K562 (cell line): ENCODE results near the gene MMP26. TPM values are rescaled to one million over a fixed set of nuclear protein-coding genes. Genes with fewer than 3 reads are reported as not detected.

Source experiments
- ATAC-seq: fragments of 200-7000 bp; cut with Tn5 transposase; 3 replicates; pipeline ENCODE4 v1.9.1; 2020; ENCODE audit warnings: moderate library complexity
- BruUV-seq: library from RNA; stranded (reverse); fragments of 400-500 nt; replicated peaks from 2 replicates; lab custom pipeline; 2021; lab: Mats Ljungman, UMichigan
- CTCF ChIA-PET: fragments of 300-600 bp; formaldehyde crosslinking; extraction: SDS; loops from one replicate; lab custom pipeline; 2021; ENCODE audit warnings: low intra/inter-chr PET ratio; lab: Yijun Ruan, JAX
- POLR2A ChIA-PET: fragments of 300-600, 350-650 bp; sonication (Branson Sonifier 250); formaldehyde crosslinking; extraction: SDS; loops from one replicate; lab custom pipeline; 2021; ENCODE audit warnings: antibody characterized with exemption, inconsistent platforms; lab: Yijun Ruan, JAX
- DNase-seq, 4 experiments: peaks; one replicate each; pipeline versions ENCODE4 v3.0.0 to v3.0.0-alpha.2; 2011 to 2018; ENCODE audit warnings: low spot score in 3 of 4, mixed read lengths in 3 of 4; ENCODE audit errors: extremely low read depth in 1 of 4
- FAIRE-seq: peaks from 2 replicates; lab custom pipeline; 2011; peaks lifted over from hg19 to GRCh38; lab: Jason Lieb, UNC
- H2AFZ ChIP-seq: 2 replicates; pipeline ENCODE4 v1.6.0; 2011; ENCODE audit warnings: low read depth, low read length, control low read depth, inconsistent platforms
- H3K27ac ChIP-seq: fragments of 200-600 bp; 3 replicates; pipeline ENCODE4 v1.8.0; 2011; ENCODE audit warnings: low read depth, mild to moderate bottlenecking, control low read depth, inconsistent platforms, low read length, moderate library complexity, mixed read lengths; ENCODE audit errors: extremely low read depth
- H3K27me3 ChIP-seq, 2 experiments: fragments of 300-600 bp in 1 of 2; 2 replicates in 1 of 2; 3 replicates in 1 of 2; pipeline versions ENCODE4 v1.6.0 to v1.8.0; 2011; ENCODE audit warnings: inconsistent platforms in 2 of 2, low read length in 2 of 2, mild to moderate bottlenecking in 1 of 2, mixed read lengths in 1 of 2, moderate library complexity in 1 of 2; ENCODE audit not compliant: control insufficient read depth in 2 of 2, insufficient read depth in 2 of 2
- H3K36me3 ChIP-seq: fragments of 300-600 bp; 3 replicates; pipeline ENCODE4 v1.8.0; 2011; ENCODE audit warnings: mild to moderate bottlenecking, low read length, inconsistent platforms; ENCODE audit not compliant: control insufficient read depth, insufficient read depth
- H3K4me1 ChIP-seq, 2 experiments: fragments of 200-600 bp in 1 of 2; replicated peaks in 1 of 2; 2 replicates in 1 of 2; 3 replicates in 1 of 2; pipeline versions ENCODE4 v1.5.1 to v1.8.0; 2011; ENCODE audit warnings: inconsistent platforms in 2 of 2, low read length in 2 of 2, mild to moderate bottlenecking in 1 of 2, mixed read lengths in 1 of 2, moderate library complexity in 1 of 2; ENCODE audit not compliant: control insufficient read depth in 2 of 2, insufficient read depth in 2 of 2
- H3K4me2 ChIP-seq: 2 replicates; pipeline ENCODE4 v1.6.1; 2011; ENCODE audit warnings: low read length, control low read depth, inconsistent platforms, mixed read lengths; ENCODE audit not compliant: insufficient read depth
- H3K4me3 ChIP-seq: fragments of 200-600 bp; sonication (generic), shearing (Covaris generic); 2 replicates; pipeline ENCODE4 v1.5.1; 2016; ENCODE audit warnings: control low read depth, inconsistent platforms
- H3K79me2 ChIP-seq: fragments of 200-600 bp; 3 replicates; pipeline ENCODE4 v1.8.0; 2011; ENCODE audit warnings: low read length, inconsistent platforms; ENCODE audit not compliant: control insufficient read depth, insufficient read depth
- H3K9ac ChIP-seq, 2 experiments: 2 replicates each; pipeline versions ENCODE4 v1.6.0 to v1.6.1; 2011; ENCODE audit warnings: low read depth in 2 of 2, low read length in 2 of 2, control low read depth in 1 of 2, inconsistent platforms in 1 of 2, mild to moderate bottlenecking in 1 of 2, mixed read lengths in 1 of 2; ENCODE audit not compliant: insufficient read depth in 1 of 2
- H3K9me1 ChIP-seq: one replicate; pipeline ENCODE4 v1.6.0; 2011; ENCODE audit warnings: inconsistent platforms, mild to moderate bottlenecking, low read length, moderate library complexity; ENCODE audit not compliant: control insufficient read depth, insufficient read depth
- H3K9me3 ChIP-seq: replicated peaks from 2 replicates; pipeline ENCODE4 v1.5.1; 2011; ENCODE audit warnings: low read depth, low read length, inconsistent platforms; ENCODE audit not compliant: control insufficient read depth, insufficient read depth
- H4K20me1 ChIP-seq: replicated peaks from 2 replicates; pipeline ENCODE4 v1.6.1; 2011; ENCODE audit warnings: low read length, inconsistent platforms, mixed read lengths; ENCODE audit not compliant: control insufficient read depth, insufficient read depth
- CREB5 ChIP-seq: fragments of 250-450 bp; sonication (Bioruptor Pico); IDR thresholded peaks from 2 replicates; pipeline ENCODE4 v1.5.0; 2020; ENCODE audit warnings: mild to moderate bottlenecking
- E2F3 ChIP-seq: fragments of 250-450 bp; sonication (Bioruptor Pico); IDR thresholded peaks from 2 replicates; pipeline ENCODE4 v1.4.0; 2020; ENCODE audit warnings: mild to moderate bottlenecking
- HDAC6 ChIP-seq: IDR thresholded peaks from 2 replicates; pipeline ENCODE4 v1.6.1; 2012; ENCODE audit warnings: low read depth, mild to moderate bottlenecking, control low read depth, inconsistent platforms, low read length, moderate library complexity
- IRF2 ChIP-seq: sonication (generic); formaldehyde crosslinking; IDR thresholded peaks from 2 replicates; pipeline ENCODE4 v1.8.1; 2022; ENCODE audit warnings: mild to moderate bottlenecking, missing genetic modification reagents
- NFIX ChIP-seq: fragments of 250-450 bp; sonication (Bioruptor Pico); IDR thresholded peaks from 2 replicates; pipeline ENCODE4 v1.4.0; 2020; ENCODE audit warnings: low read depth, mild to moderate bottlenecking, moderate library complexity
- PPARD ChIP-seq: fragments of 250-450 bp; sonication (Bioruptor Pico); IDR thresholded peaks from 2 replicates; pipeline ENCODE4 v1.8.0; 2022; ENCODE audit warnings: inconsistent platforms, mild to moderate bottlenecking, moderate library complexity
- TAF9B ChIP-seq: fragments of 450-650 bp; IDR thresholded peaks from 2 replicates; pipeline ENCODE4 v1.6.1; 2018; ENCODE audit warnings: mild to moderate bottlenecking; ENCODE audit not compliant: partially characterized antibody
- ZNF232 ChIP-seq: sonication (generic); formaldehyde crosslinking; IDR thresholded peaks from 2 replicates; pipeline ENCODE4 v1.8.0; 2022; ENCODE audit warnings: mild to moderate bottlenecking, missing genetic modification reagents
- ZNF780A ChIP-seq: fragments of 250-450 bp; sonication (Bioruptor Pico); IDR thresholded peaks from 2 replicates; pipeline ENCODE4 v1.5.0; 2021; ENCODE audit warnings: mild to moderate bottlenecking
- WGBS: fragments of 100-300 bp; shearing (Covaris generic); methylation state at CpG from one replicate; pipeline ENCODE4 v1.1.6; 2016; ENCODE audit warnings: low coverage, mixed read lengths; ENCODE audit not compliant: insufficient coverage; ENCODE audit errors: missing lambda C conversion rate; 5-methylcytosine and 5-hydroxymethylcytosine counted together
- in situ Hi-C: fragments of 300-500 bp; cut with MboI; formaldehyde crosslinking; loops from 4 replicates; pipeline ENCODE4 v1.15.0; 2018; ENCODE audit warnings: inconsistent platforms, mixed read lengths
- intact Hi-C: fragments of 100-400 bp; cut with micrococcal nuclease; formaldehyde crosslinking; loops from 2 replicates; pipeline ENCODE4 v1.14.2; 2022
- polyA plus RNA-seq, 8 experiments: library from polyadenylated mRNA; depleted of rRNA in 4 of 8; stranded (reverse) in 5 of 8; unstranded in 3 of 8; fragments of >200 nt; fragmentation: Nextera tagmentation in 2 of 8; fragmentation: Illumina TruSeq in 1 of 8; extraction: Ambion mirVana in 2 of 8; extraction: Trizol in 1 of 8; gene quantifications; 2 replicates each; pipeline versions ENCODE4 v1.2.1 to v1.2.3, GENCODE V29; 2011 to 2014; ENCODE audit warnings: inconsistent platforms in 1 of 8, missing spikeins in 1 of 8
- total RNA-seq, 7 experiments: library from RNA; depleted of rRNA in 6 of 7; stranded (reverse); fragments of >200 nt in 6 of 7; fragmentation: Illumina TruSeq in 2 of 7; extraction: Trizol in 2 of 7; gene quantifications; 2 replicates each; pipeline versions ENCODE4 v1.2.1 to v1.2.3, GENCODE V29; 2011 to 2021; ENCODE audit warnings: low replicate concordance in 1 of 7
- TF ChIP-seq, protein P1 (sequence below): fragments of 450-650 bp; conservative IDR thresholded peaks from 2 replicates; pipeline ENCODE4 v1.6.1; 2016; ENCODE audit warnings: missing genetic modification characterization, low read depth, mild to moderate bottlenecking, missing compliant biosample characterization, moderate library complexity
- TF ChIP-seq, protein P2 (sequence below), 2 experiments: IDR thresholded peaks; 2 replicates each; pipeline ENCODE4 v1.6.1; 2011; ENCODE audit warnings: borderline replicate concordance in 1 of 2, control low read depth in 1 of 2, low read depth in 1 of 2, low read length in 1 of 2, mild to moderate bottlenecking in 1 of 2, mixed read lengths in 1 of 2, moderate library complexity in 1 of 2; ENCODE audit not compliant: insufficient read depth in 1 of 2, insufficient read length in 1 of 2, poor library complexity in 1 of 2, severe bottlenecking in 1 of 2; ENCODE audit errors: extremely low read depth in 1 of 2

Gene MMP26
- total and polyA plus RNA-seq, 9 of the 15 experiments (the other 6 are each of a cell fraction or from before 2014, with no cell fraction given) = not detected

DNA sequence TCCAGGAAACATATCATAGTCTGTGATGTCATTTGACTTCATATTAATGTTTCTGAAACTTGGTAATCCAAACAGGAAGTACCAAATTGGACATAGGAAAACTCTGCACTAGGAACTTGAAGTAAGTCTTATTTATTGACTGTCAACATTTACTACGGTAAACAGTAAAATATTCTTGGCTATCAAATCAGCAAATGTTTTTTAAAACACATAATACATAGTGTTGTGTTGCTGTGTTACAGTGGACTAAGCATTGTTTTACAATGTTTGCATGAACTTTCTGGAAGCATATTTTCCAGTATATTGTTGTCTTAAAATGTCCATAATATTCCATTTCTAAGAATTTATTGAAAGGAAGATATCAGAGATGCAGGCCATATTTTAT is 4.2 kb upstream of the MMP26 start (continued):
- TF ChIP-seq CREB5 = no peak
- TF ChIP-seq PPARD (CRISPR knock-in tag) = no peak

GRCh38 chr11:4704790-4705334 is 278 bp downstream of the MMP26 start:
- intact Hi-C loops = no loop called here
- WGBS = 3% methylated on average over 8 of the region's 8 CpGs
- POLR2A ChIA-PET = interaction anchor here (0.9 to 1.2 kb wide), 3 partner anchors 9 to 13 kb away, joined by 3 to 4 read pairs (median 3); no protein-coding TSS in a partner anchor
- Histone ChIP-seq H3K27ac (no peak overlapping the region), H3K79me2 (no peaks in the 10 kb centered on the region), H3K9me3 (no peaks in the 10 kb centered on the region), H3K9me1 (no peaks in the 10 kb centered on the region), H4K20me1 (no peaks in the 10 kb centered on the region), H2AFZ (peak overlapping the region; percentile 50), H3K36me3 (no peaks in the 10 kb centered on the region), H3K9ac (no peak overlapping the region), H3K27me3 (peaks cover 2 to 4% of the 10 kb centered on the region in 2 experiments; a peak in 3 of 5 replicates), H3K4me1 (no peaks in the 10 kb centered on the region), H3K4me2 (no peak overlapping the region), H3K4me3 (no peak overlapping the region)
- BruUV-seq = no TSS peak
- FAIRE-seq (no peak), DNase-seq (no peak), ATAC-seq (no peak)
- CTCF ChIA-PET = no interaction called here
- in situ Hi-C loops = no loop called here
- TF ChIP-seq, protein P1, sequence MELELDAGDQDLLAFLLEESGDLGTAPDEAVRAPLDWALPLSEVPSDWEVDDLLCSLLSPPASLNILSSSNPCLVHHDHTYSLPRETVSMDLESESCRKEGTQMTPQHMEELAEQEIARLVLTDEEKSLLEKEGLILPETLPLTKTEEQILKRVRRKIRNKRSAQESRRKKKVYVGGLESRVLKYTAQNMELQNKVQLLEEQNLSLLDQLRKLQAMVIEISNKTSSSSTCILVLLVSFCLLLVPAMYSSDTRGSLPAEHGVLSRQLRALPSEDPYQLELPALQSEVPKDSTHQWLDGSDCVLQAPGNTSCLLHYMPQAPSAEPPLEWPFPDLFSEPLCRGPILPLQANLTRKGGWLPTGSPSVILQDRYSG (tag) = no peak
- TF ChIP-seq IRF2 (CRISPR knock-in tag) (no peak), ZNF780A (no peak), TAF9B (no peak), E2F3 (no peak), NFIX (CRISPR knock-in tag) (no peak), ZNF232 (CRISPR knock-in tag) (no peak), HDAC6 (no peak)
- TF ChIP-seq, protein P2, sequence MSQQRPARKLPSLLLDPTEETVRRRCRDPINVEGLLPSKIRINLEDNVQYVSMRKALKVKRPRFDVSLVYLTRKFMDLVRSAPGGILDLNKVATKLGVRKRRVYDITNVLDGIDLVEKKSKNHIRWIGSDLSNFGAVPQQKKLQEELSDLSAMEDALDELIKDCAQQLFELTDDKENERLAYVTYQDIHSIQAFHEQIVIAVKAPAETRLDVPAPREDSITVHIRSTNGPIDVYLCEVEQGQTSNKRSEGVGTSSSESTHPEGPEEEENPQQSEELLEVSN (IDR thresholded peaks at IDR 0.05; ENCODE audit: borderline replicate concordance in 1 of 2, extremely low read depth in 1 of 2, insufficient read depth in 1 of 2, insufficient read length in 1 of 2, low read depth in 1 of 2, low read length in 1 of 2, poor library complexity in 1 of 2, severe bottlenecking in 1 of 2) = no peak
